ENCODE results near the gene CLEC2L. TPM values are rescaled to one million over a fixed set of nuclear protein-coding genes. Genes with fewer than 3 reads are reported as not detected.

The CLEC2L gene
- total and polyA plus RNA-seq, 2 of the 4 experiments (the other 2 are of a cell fraction): not detected

DNA sequence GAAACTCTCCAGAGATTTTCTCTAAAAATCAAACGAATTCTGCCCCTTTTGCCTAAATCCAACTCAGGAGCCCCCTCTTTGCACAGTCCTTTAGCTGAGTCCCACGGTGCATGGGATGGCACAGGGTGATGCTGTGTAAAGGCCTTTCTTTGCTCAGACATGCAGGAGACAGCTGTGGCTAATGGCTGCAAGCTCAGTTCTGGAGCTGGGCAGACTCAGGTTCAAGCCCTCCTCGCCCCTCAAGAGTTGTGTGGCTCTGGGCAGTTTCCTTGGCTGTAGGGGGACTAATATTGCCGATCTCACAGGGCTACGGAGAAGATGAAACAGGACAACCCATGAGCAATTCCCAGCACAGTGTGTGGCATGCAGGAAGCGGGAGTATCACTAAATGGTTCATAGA lies 42.6 kb downstream of the CLEC2L start:
- H3K18ac ChIP-seq (ENCODE audit: low read depth, low read length): no peak overlapping the region
- BruUV-seq (replicated peaks): no TSS peak
- peaks cover 60% of the 10 kb centered on the region for H3K36me3 ChIP-seq (ENCODE audit: control insufficient read depth, insufficient read depth, low read length)
- dilution Hi-C loops (cut with HindIII; ENCODE audit: low sequenced_read_pairs, unreplicated experiment) (no loop called here), intact Hi-C loops (cut with micrococcal nuclease) (no loop called here), in situ Hi-C loops (cut with MboI; ENCODE audit: low sequenced_read_pairs) (no loop called here)
- H3K4me3 ChIP-seq (ENCODE audit: insufficient read depth, low read depth, low read length): no peak overlapping the region
- no peak overlapping the region for H2BK15ac ChIP-seq (ENCODE audit: low read depth, low read length)
- no CpG with 5 or more reads among the region's 6 CpGs for WGBS, 2 experiments (ENCODE audit: extremely low coverage in 2 of 2, insufficient read length in 1 of 2)
- H3K4me2 ChIP-seq (ENCODE audit: low read depth, low read length): no peak overlapping the region
- peaks cover 2% of the 10 kb centered on the region; the same call in 1 of the 2 replicates for H3K4me1 ChIP-seq (ENCODE audit: control insufficient read depth, insufficient read depth, low read length)
- ChIA-PET POLR2A (ENCODE audit: unreplicated experiment) (interaction anchor here (0.7 kb wide), 1 partner anchor 518 kb away, joined by 11 read pairs; no protein-coding TSS in a partner anchor), CTCF (no interaction called here)
- H3K23ac ChIP-seq (ENCODE audit: low read depth, low read length): no peak overlapping the region
- no peak overlapping the region for H4K91ac ChIP-seq (ENCODE audit: insufficient read depth, low read depth, low read length)
- ATAC-seq (ENCODE audit: low read depth) (no peak), DNase-seq (no peak)
- H3K56ac ChIP-seq (ENCODE audit: extremely low read depth, insufficient read depth, low read length): no peak overlapping the region
- H3K9me1 ChIP-seq (ENCODE audit: insufficient read depth, low read length): peaks cover 11% of the 10 kb centered on the region; the same call in 1 of the 2 replicates
- no peak overlapping the region for H2AK5ac ChIP-seq (ENCODE audit: low read depth, low read length)
- H3K4ac ChIP-seq (ENCODE audit: low read depth, low read length): no peak overlapping the region
- TF ChIP-seq SMC3 (IDR thresholded peaks at IDR 0.05; ENCODE audit: low read depth, low read length): no peak
- no peak for TF ChIP-seq POLR2A (IDR thresholded peaks at IDR 0.05; ENCODE audit: low read depth, low read length)
- TF ChIP-seq, protein P1, sequence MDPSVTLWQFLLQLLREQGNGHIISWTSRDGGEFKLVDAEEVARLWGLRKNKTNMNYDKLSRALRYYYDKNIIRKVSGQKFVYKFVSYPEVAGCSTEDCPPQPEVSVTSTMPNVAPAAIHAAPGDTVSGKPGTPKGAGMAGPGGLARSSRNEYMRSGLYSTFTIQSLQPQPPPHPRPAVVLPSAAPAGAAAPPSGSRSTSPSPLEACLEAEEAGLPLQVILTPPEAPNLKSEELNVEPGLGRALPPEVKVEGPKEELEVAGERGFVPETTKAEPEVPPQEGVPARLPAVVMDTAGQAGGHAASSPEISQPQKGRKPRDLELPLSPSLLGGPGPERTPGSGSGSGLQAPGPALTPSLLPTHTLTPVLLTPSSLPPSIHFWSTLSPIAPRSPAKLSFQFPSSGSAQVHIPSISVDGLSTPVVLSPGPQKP (IDR thresholded peaks at IDR 0.05; ENCODE audit: borderline replicate concordance, low read depth, low read length): no peak
- TF ChIP-seq CHD1 (IDR thresholded peaks at IDR 0.05; ENCODE audit: low read depth, low read length): no peak
- no peak for TF ChIP-seq MXI1 (IDR thresholded peaks at IDR 0.05; ENCODE audit: borderline replicate concordance, low read depth, low read length)
- no peaks in the 10 kb centered on the region for H3K27me3 ChIP-seq (ENCODE audit: control insufficient read depth, insufficient read depth, low read length)
- H2BK120ac ChIP-seq (ENCODE audit: low read depth, low read length): no peak overlapping the region
- H2AFZ ChIP-seq (replicated peaks; ENCODE audit: low read length, poor library complexity): no peak overlapping the region
- H2BK5ac ChIP-seq (ENCODE audit: low read depth, low read length, poor library complexity, severe bottlenecking): no peak overlapping the region
- H2AK9ac ChIP-seq (replicated peaks; ENCODE audit: low read depth, low read length, poor library complexity): no peak overlapping the region
- no peak overlapping the region for H2BK20ac ChIP-seq (ENCODE audit: low read depth, low read length)
- no peak overlapping the region for H4K5ac ChIP-seq (ENCODE audit: low read depth, low read length)
- no peak overlapping the region for H3K14ac ChIP-seq (replicated peaks; ENCODE audit: low read depth, low read length)
- H3K9ac ChIP-seq (ENCODE audit: low read depth, low read length): no peak overlapping the region
- no peak overlapping the region for H3K27ac ChIP-seq (ENCODE audit: insufficient read depth, low read length)
- peaks cover 17% of the 10 kb centered on the region; the same call in 1 of the 2 replicates for H4K20me1 ChIP-seq (ENCODE audit: insufficient read depth, low read length)
- H4K8ac ChIP-seq (ENCODE audit: low read depth in 2 of 2, low read length in 2 of 2): no peak overlapping the region
- no peaks in the 10 kb centered on the region for H3K9me3 ChIP-seq (ENCODE audit: control insufficient read depth, insufficient read depth, low read length)
- peaks cover 0 to 20% of the 10 kb centered on the region in 2 experiments; a peak in 3 of 4 replicates for H3K79me1 ChIP-seq (ENCODE audit: low read depth in 1 of 2, low read length in 2 of 2)

Measured in IMR-90 (cell line).